Measurements from ENCODE around the gene PKIB.

DNA sequence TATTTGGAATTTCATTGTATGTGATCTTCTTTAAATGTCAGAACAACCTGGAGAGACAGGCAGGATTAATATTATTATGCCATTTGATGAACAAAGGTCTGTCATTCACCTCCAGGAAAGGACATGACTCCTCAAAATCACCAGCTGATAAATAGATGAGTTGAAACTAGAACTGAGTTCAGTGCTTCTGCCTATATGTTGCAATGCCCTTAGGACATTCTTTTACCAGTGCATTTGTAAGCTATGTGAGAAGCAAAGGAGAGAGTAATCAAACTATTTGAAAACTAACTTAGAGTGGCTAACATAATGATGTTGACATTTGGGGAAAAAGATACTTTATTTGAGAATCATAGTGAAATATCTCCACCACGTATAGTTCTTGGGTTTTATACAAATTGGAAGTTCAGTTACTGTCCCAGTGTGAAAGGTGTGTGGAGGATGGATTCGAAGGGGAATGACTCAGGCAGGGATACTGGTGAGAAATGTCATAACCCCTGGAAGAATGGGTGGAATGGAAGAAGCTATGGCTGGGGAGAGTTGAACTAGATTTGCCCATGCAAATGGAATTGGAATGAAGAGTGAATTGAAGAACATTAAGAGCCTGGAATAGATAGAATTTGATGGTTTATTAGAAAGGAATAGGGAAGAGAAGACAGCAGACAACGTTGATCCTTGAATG is 21.5 kb downstream of the PKIB start:
- no peak for TF ChIP-seq POLR2A (IDR thresholded peaks at IDR 0.05)
- TF ChIP-seq, protein P1, sequence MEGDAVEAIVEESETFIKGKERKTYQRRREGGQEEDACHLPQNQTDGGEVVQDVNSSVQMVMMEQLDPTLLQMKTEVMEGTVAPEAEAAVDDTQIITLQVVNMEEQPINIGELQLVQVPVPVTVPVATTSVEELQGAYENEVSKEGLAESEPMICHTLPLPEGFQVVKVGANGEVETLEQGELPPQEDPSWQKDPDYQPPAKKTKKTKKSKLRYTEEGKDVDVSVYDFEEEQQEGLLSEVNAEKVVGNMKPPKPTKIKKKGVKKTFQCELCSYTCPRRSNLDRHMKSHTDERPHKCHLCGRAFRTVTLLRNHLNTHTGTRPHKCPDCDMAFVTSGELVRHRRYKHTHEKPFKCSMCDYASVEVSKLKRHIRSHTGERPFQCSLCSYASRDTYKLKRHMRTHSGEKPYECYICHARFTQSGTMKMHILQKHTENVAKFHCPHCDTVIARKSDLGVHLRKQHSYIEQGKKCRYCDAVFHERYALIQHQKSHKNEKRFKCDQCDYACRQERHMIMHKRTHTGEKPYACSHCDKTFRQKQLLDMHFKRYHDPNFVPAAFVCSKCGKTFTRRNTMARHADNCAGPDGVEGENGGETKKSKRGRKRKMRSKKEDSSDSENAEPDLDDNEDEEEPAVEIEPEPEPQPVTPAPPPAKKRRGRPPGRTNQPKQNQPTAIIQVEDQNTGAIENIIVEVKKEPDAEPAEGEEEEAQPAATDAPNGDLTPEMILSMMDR (IDR thresholded peaks at IDR 0.05): no peak

Data from esophagus squamous epithelium (tissue), 4 donors.